Dermis microvascular lymphatic vessel endothelial cell (primary cell): ENCODE measurements around the gene NDUFA13. TPM values are rescaled to one million over a fixed set of nuclear protein-coding genes. Genes with fewer than 3 reads are reported as not detected.

Experiments used
- DNase-seq, 2 donors: peaks; one replicate each; pipeline versions ENCODE4 v3.0.0 to v3.0.0-alpha.2; 2010; ENCODE audit warnings: low read depth in 2 of 2
- total RNA-seq: library from RNA; depleted of rRNA; stranded (reverse); fragments of >200 nt; gene quantifications from 2 replicates; pipeline ENCODE4 v1.2.1, GENCODE V29; 2014

Gene NDUFA13
- total RNA-seq, 1 donor from 2014 or later: 250 TPM

GRCh38 chr19:19506592-19506991, 9.4 kb upstream of the NDUFA13 start:
- no peak for DNase-seq

- no peak for DNase-seq
Observed at GRCh38 chr19:19507354-19507753, 8.7 kb upstream of the NDUFA13 start.

- no peak for DNase-seq
Observed at GRCh38 chr19:19508217-19508616, 7.8 kb upstream of the NDUFA13 start.

GRCh38 chr19:19510432-19510831, 5.6 kb upstream of the NDUFA13 start:
- no peak for DNase-seq

- no peak for DNase-seq
Observed at GRCh38 chr19:19513682-19514081, 2.3 kb upstream of the NDUFA13 start.

GRCh38 chr19:19514215-19514657, 1.8 kb upstream of the NDUFA13 start:
- DNase-seq: peak; percentile 65 to 66

- no peak for DNase-seq
Observed at GRCh38 chr19:19514881-19515641, 964 bp upstream of the NDUFA13 start, which contains the start of gene TSSK6. TSS of gene TSSK6 (minus strand) at chr19:19515548. CDS start at chr19:19515427, 121 bp downstream.

- no peak for DNase-seq
Observed at GRCh38 chr19:19517235-19517619, 1.2 kb downstream of the NDUFA13 start.

- no peak for DNase-seq
Observed at GRCh38 chr19:19520989-19521388, 5.0 kb downstream of the NDUFA13 start.

- no peak for DNase-seq
Observed at GRCh38 chr19:19523177-19523576, 7.2 kb downstream of the NDUFA13 start.

- DNase-seq: no peak
Observed at GRCh38 chr19:19524053-19524452, 8.0 kb downstream of the NDUFA13 start.

GRCh38 chr19:19525611-19526380, 9.8 kb downstream of the NDUFA13 start:
- no peak for DNase-seq

- no peak for DNase-seq
Observed at GRCh38 chr19:19526581-19527370, 10.8 kb downstream of the NDUFA13 start.

GRCh38 chr19:19527371-19527656, 11.3 kb downstream of the NDUFA13 start:
- DNase-seq: no peak

- no peak for DNase-seq
Observed at GRCh38 chr19:19527674-19528625, 11.9 kb downstream of the NDUFA13 start.

GRCh38 chr19:19528721-19529490, 12.9 kb downstream of the NDUFA13 start, which contains the start of gene YJEFN3:
TSS of gene YJEFN3 (plus strand) at chr19:19528911. CDS start at chr19:19528933, 22 bp downstream.
- peak; percentile 12 to 70 for DNase-seq

- DNase-seq: no peak
Observed at GRCh38 chr19:19529783-19530422, 13.9 kb downstream of the NDUFA13 start.

GRCh38 chr19:19530423-19530804, 14.4 kb downstream of the NDUFA13 start:
- DNase-seq: no peak

- DNase-seq: no peak
Observed at GRCh38 chr19:19530889-19531288, 14.9 kb downstream of the NDUFA13 start.
